IPS DF 6.9 (cell line): ENCODE data around the gene NCOA5.

Experiments used
- DNase-seq: peaks from one replicate; pipeline ENCODE4 v3.0.0-alpha.2; 2013; ENCODE audit warnings: low read depth, low spot score
- H3K27ac ChIP-seq: one replicate; pipeline ENCODE4 v1.5.1; 2013; ENCODE audit warnings: low read length, control low read depth
- H3K27me3 ChIP-seq: 2 replicates; pipeline ENCODE4 v1.6.1; 2013; ENCODE audit warnings: mild to moderate bottlenecking, low read length; ENCODE audit not compliant: control insufficient read depth, insufficient read depth
- H3K36me3 ChIP-seq: 2 replicates; pipeline ENCODE4 v1.6.1; 2013; ENCODE audit warnings: low read length; ENCODE audit not compliant: control insufficient read depth, insufficient read depth
- H3K4me1 ChIP-seq: 2 replicates; pipeline ENCODE4 v1.6.1; 2013; ENCODE audit warnings: low read length; ENCODE audit not compliant: control insufficient read depth, insufficient read depth
- H3K4me3 ChIP-seq: 2 replicates; pipeline ENCODE4 v1.5.1; 2013; ENCODE audit warnings: mild to moderate bottlenecking, low read length
- H3K9me3 ChIP-seq: 2 replicates; pipeline ENCODE4 v1.6.1; 2013; ENCODE audit warnings: low read length, inconsistent platforms; ENCODE audit not compliant: control insufficient read depth, insufficient read depth
- whole genome bisulfite sequencing: extraction: QIAGEN DNeasy Blood & Tissue Kit; methylation state at CpG from one replicate; pipeline ENCODE4 v1.1.7; 2013; ENCODE audit warnings: mixed read lengths, missing lambda C conversion rate; ENCODE audit not compliant: insufficient read length, insufficient coverage; 5-methylcytosine and 5-hydroxymethylcytosine counted together

The NCOA5 gene

DNA sequence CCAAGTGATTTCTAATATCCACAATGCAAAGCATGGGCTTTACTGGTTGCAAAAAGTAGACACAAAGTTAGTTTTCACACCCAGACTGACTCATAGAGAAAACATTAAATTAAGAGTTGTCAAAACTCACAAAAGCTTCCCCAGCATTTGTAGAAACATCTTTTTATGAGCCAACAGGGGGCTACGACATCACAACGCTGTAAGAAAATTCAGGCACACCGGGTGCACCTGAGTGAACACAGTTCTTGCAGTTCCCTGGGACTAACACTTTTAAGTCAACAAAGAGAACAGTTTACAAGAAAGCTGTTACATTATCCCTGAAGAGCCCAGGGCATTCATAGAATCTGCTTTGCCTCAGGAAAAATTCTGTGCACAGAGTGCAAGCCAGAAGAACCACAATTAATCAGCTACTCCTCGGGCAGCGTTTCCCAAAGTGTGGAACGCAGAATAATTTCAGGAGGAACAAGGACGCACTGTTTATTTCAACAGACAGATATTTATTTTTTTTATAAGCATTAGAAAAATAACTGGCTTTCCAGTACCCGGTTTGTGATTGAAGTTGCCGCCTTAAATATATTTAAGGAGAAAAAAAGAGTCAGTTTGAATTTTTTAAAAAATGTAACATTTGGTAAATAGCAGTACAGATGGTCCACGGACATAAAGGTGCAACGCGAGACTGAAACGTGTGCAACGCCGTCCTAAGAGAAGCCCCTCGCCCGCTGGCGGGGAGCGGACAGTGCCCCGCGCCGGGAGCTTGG lies 1.2 kb downstream of the NCOA5 start:
- no peak for DNase-seq
- H3K4me3 ChIP-seq: peak overlapping the region; percentile 86
- no peaks in the 10 kb centered on the region for H3K9me3 ChIP-seq
- WGBS: no CpG with 5 or more reads among the region's 22 CpGs
- H3K27me3 ChIP-seq: no peaks in the 10 kb centered on the region
- no peak overlapping the region for H3K27ac ChIP-seq
- no peaks in the 10 kb centered on the region for H3K36me3 ChIP-seq
- H3K4me1 ChIP-seq: no peaks in the 10 kb centered on the region

DNA sequence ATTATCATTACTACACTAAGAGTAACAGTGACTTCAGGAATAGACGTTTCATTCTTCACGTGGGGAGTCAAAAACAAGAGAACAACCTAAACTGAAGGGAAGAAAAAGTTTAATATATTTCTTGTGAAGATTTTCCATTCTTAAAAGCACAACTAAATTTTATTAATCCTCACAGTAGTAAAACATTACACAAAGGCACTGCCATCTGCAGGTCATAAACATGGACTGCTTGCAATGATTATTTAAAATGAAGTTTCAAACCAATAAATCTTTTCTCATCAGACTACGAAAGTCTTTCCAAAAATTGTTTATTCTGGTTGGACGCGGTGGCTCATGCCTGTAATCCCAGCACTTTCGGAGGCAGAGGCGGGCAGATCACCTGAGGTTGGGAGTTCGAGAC lies 2.6 kb downstream of the NCOA5 start:
- no peak overlapping the region for H3K27ac ChIP-seq
- no CpG with 5 or more reads among the region's 8 CpGs for WGBS
- H3K4me3 ChIP-seq: no peak overlapping the region
- H3K4me1 ChIP-seq: no peaks in the 10 kb centered on the region
- no peaks in the 10 kb centered on the region for H3K36me3 ChIP-seq
- no peaks in the 10 kb centered on the region for H3K9me3 ChIP-seq
- DNase-seq: no peak
- H3K27me3 ChIP-seq: no peaks in the 10 kb centered on the region

DNA sequence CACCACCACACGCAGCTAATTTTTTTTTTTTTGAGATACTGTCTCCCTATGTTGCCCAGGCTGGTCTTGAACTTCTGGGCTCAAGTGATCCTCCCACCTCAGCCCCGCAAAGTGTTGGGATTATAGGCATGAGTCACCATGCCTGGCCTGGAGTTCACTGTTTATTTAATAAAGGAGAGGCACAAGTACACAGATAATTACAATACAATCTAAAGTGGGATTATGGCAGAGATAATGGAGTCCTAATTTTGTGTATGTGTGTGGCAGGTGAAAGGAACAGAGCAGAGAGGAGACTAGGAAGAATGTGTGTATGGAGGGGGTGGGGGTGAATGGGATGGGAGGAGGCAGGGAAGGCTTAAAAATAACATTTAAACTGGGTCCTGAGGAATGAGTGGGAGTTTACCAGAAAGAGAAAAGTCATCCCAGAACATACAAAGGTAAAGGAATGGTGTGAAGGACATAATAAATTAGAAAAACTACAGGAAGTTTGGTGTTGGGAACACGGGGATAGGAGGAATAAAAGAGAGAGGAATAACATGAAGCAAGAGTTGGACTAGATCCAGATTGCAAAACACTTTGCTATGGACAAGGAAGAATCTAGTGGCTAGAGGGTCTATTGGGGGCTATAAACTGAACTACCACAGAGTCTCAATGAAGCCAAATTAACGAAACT lies 4.4 kb downstream of the NCOA5 start:
- WGBS: no CpG with 5 or more reads among the region's 4 CpGs
- Histone ChIP-seq H3K36me3 (no peaks in the 10 kb centered on the region), H3K27ac (no peak overlapping the region), H3K27me3 (no peaks in the 10 kb centered on the region), H3K4me3 (no peak overlapping the region), H3K9me3 (no peaks in the 10 kb centered on the region), H3K4me1 (no peaks in the 10 kb centered on the region)
- no peak for DNase-seq

DNA sequence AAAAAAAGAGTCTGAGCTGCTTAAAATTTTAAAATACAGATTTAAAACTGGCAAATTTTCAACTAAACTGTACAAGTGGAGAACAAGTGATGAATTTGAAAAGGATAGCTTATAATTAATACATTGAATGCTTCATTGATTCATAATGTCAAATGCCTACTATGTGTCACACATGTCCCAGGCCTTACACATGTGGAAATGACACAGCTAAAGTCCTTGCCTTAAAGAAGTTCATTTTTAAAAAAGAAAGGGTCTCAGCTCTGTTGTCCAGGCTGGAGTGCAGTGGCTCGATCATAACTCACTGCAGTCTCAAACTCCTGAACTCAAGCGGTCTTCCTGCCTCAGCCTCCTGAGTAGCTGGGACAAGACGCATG lies 5.0 kb downstream of the NCOA5 start:
- no peak for DNase-seq
- Histone ChIP-seq H3K27ac (no peak overlapping the region), H3K4me1 (no peaks in the 10 kb centered on the region), H3K9me3 (no peaks in the 10 kb centered on the region), H3K4me3 (no peak overlapping the region), H3K36me3 (no peaks in the 10 kb centered on the region), H3K27me3 (no peaks in the 10 kb centered on the region)
- WGBS: no CpG with 5 or more reads among the region's 3 CpGs

DNA sequence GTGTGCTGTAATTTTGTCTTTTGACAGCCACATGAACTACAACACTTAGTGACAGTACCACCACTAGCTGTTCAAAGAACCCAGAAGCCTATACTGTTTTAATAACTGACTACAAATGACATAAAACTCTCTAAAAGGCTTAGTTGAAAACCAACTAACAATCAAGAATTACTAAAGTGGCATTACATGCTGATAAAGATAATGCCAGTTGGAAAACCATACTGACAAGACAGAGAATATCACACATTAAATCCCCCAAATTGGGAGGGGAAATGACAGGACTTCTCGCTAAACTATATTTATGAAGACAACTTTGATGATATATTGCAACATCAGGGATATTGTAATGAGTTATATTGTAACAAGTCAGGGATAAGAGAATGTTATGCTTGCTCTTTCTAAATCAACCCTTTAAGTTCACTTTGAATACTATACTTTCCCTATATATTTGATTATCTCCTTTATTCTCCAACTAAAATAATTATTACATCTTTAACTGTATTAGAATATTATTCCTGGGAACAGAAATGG lies 6.2 kb downstream of the NCOA5 start:
- H3K4me1 ChIP-seq: no peaks in the 10 kb centered on the region
- WGBS: no CpG with 5 or more reads among the region's 1 CpG

DNA sequence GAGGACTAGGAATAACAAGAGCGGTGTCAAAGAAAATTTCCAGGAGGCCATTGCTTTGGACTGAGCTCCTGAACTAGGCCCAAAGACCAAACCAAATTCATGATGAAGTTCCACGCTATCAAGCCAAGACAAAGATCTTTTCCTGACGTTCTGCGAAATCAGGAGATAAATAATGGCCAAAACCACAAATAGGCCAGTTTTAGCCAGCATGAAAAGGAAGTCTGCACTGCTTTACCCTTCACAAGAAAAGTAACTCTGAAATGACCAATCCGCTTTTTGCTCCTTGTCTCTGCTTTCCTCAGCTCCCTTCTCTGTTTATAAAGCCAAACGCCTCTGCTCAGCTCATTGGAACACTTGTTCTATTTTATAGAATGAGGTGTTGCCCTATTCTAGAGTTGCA lies 6.7 kb downstream of the NCOA5 start:
- no peaks in the 10 kb centered on the region for H3K9me3 ChIP-seq
- H3K36me3 ChIP-seq: no peaks in the 10 kb centered on the region

More for the DNA sequence above, 6.2 kb downstream of the NCOA5 start:
- no peak overlapping the region for H3K27ac ChIP-seq
- H3K4me3 ChIP-seq: no peak overlapping the region
- H3K27me3 ChIP-seq: no peaks in the 10 kb centered on the region
- H3K9me3 ChIP-seq: no peaks in the 10 kb centered on the region
- DNase-seq: no peak
- H3K36me3 ChIP-seq: no peaks in the 10 kb centered on the region

DNA sequence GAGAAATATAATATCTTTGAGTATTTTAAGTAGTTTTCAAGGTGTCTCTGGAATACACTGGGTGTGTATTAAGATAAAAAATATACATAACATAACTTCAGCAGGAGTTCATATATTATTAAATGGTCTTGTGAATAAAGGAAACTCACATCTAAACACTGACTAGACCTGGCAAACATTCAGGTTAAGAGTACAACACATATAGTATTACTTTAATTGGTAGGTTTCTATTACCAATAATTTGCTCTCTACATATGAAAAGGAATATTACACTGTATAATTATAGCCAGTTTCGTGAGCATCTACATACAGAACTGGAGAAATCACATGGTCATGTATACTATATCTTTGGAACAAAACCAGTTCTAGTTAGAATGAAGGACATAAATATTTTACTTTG lies 8.7 kb downstream of the NCOA5 start:
- Histone ChIP-seq H3K27me3 (no peaks in the 10 kb centered on the region), H3K4me3 (no peak overlapping the region), H3K9me3 (no peaks in the 10 kb centered on the region), H3K36me3 (no peaks in the 10 kb centered on the region; the same call in 1 of the 2 replicates), H3K27ac (no peak overlapping the region), H3K4me1 (no peaks in the 10 kb centered on the region)
- WGBS: no CpG with 5 or more reads among the region's 1 CpG
- no peak for DNase-seq

More for the DNA sequence above, 6.7 kb downstream of the NCOA5 start:
- Histone ChIP-seq H3K27me3 (no peaks in the 10 kb centered on the region), H3K4me3 (no peak overlapping the region), H3K4me1 (no peaks in the 10 kb centered on the region), H3K27ac (no peak overlapping the region)
- no CpG with 5 or more reads among the region's 6 CpGs for WGBS
- no peak for DNase-seq

DNA sequence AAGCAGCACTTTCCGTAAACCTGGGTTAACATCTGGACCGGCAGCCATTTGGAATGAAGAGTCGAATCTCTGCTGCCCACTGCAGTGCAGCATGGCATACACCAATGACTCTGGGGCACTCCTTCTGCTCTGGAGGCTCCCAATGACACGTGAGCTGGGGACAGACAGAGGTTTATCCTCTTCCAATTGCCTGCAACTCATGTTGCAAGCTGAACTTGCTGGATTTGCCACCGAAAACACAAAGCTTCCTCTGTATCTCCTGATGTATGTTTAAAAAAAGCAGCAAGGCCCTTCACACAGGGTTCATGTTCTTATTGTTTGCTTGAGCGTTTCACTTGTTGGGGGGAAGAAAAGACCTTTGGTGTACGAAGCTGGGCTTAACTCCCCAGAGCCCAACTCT lies 10.8 kb downstream of the NCOA5 start:
- Histone ChIP-seq H3K4me3 (no peak overlapping the region), H3K4me1 (peaks cover 3% of the 10 kb centered on the region; the same call in 1 of the 2 replicates), H3K9me3 (no peaks in the 10 kb centered on the region), H3K36me3 (no peaks in the 10 kb centered on the region; the same call in 1 of the 2 replicates), H3K27me3 (no peaks in the 10 kb centered on the region), H3K27ac (no peak overlapping the region)
- WGBS: no CpG with 5 or more reads among the region's 7 CpGs
- no peak for DNase-seq

DNA sequence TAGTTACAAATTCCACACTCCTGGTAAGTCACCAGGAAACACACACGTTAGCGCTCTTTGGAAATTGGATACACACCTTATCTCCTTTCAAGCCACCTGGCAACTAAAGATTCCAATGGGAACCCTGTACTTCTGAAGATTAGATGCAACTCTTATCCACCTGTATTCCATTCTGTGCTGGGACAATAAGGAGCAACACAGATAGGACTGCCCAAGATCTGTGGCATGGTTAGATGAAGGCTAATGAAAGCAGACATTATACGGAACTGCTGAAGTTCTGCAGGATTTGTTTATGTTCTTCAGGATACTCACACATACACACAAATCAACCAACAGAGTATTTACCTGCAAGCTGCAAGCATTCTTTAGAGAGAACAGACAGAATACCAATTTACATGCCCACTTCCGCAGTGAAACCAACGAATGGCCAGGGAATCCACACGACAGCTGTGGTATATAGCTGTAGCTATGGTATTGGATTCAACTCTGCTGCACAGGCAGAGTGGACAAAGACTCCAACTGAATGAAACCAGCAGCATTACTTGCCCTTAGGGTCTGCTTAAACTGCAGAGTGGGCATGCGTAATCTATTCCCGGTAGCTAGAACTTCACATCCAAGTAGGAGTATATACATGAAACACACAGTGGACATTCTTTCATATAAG lies 12.0 kb downstream of the NCOA5 start:
- Histone ChIP-seq H3K4me3 (no peak overlapping the region), H3K9me3 (no peaks in the 10 kb centered on the region), H3K27ac (no peak overlapping the region), H3K4me1 (peaks cover 3% of the 10 kb centered on the region; the same call in 1 of the 2 replicates), H3K36me3 (no peaks in the 10 kb centered on the region; the same call in 1 of the 2 replicates), H3K27me3 (no peaks in the 10 kb centered on the region)
- WGBS: no CpG with 5 or more reads among the region's 8 CpGs
- no peak for DNase-seq

DNA sequence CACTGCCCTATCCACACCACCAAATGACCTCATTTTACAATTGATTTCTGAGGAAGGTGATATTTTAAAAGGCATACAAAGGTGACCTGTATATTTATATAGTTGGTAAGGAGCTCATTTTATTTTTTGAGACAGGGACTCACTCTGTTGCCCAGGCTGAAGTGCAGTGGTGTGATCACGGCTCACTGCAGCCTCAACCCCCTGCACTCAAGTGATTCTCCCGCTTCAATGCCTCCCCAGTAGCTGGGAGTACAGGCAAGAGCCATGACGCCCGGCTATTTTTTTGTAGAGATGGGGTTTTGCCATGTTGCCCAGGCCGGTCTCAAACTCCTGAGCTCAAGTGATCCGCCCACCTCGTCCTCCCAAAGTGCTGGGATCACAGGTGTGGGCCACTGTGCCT lies 13.0 kb downstream of the NCOA5 start:
- H3K9me3 ChIP-seq: no peaks in the 10 kb centered on the region
- no peak overlapping the region for H3K4me3 ChIP-seq
- peaks cover 3% of the 10 kb centered on the region; the same call in 1 of the 2 replicates for H3K4me1 ChIP-seq
- H3K36me3 ChIP-seq: no peaks in the 10 kb centered on the region; the same call in 1 of the 2 replicates
- no CpG with 5 or more reads among the region's 7 CpGs for WGBS
- no peak overlapping the region for H3K27ac ChIP-seq
- H3K27me3 ChIP-seq: no peaks in the 10 kb centered on the region
- DNase-seq: no peak
